DND-41 (cell line): ENCODE results near the gene TBC1D5.

ENCODE experiments used
- EZH2 ChIP-seq: IDR thresholded peaks from 3 replicates; pipeline ENCODE4 v1.6.1; 2012; ENCODE audit warnings: borderline replicate concordance, low read depth, mild to moderate bottlenecking, moderate library complexity, low read length, inconsistent platforms; ENCODE audit not compliant: severe bottlenecking
- TF ChIP-seq, protein P1 (sequence below): IDR thresholded peaks from 2 replicates; pipeline ENCODE4 v1.5.1; 2012; ENCODE audit warnings: borderline replicate concordance, low read length, moderate library complexity, mild to moderate bottlenecking; ENCODE audit not compliant: poor library complexity, severe bottlenecking; ENCODE audit errors: extremely low read depth

DNA sequence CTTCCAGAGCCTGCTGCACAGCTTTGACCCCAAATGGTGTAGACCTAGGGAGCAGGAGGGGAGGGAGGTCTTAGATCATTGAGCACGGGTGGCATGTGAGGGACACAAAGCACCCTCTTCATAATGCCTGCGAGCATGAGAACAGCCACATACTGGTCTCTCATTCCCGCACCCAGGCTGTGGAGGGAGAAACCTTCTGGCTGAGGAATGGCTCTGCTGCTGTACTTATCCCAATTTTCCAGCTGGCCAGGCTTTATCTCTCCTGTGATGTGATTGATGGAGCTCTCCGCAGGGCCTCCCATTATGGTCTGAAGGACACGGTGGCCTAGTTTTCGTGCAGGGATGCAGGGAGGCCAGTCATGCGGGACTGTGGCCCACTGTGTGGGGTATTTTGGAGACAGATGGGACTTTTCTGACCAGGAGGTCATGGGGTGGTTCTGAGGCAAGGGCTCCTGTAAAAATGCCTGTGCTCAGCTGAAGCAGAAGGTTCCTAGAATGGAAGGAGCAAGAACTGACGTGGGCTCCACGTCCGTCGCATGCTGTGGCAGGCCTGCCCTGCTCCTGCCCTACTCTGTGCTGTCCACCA lies 606.2 kb downstream of the TBC1D5 start:
- TF ChIP-seq, protein P1, sequence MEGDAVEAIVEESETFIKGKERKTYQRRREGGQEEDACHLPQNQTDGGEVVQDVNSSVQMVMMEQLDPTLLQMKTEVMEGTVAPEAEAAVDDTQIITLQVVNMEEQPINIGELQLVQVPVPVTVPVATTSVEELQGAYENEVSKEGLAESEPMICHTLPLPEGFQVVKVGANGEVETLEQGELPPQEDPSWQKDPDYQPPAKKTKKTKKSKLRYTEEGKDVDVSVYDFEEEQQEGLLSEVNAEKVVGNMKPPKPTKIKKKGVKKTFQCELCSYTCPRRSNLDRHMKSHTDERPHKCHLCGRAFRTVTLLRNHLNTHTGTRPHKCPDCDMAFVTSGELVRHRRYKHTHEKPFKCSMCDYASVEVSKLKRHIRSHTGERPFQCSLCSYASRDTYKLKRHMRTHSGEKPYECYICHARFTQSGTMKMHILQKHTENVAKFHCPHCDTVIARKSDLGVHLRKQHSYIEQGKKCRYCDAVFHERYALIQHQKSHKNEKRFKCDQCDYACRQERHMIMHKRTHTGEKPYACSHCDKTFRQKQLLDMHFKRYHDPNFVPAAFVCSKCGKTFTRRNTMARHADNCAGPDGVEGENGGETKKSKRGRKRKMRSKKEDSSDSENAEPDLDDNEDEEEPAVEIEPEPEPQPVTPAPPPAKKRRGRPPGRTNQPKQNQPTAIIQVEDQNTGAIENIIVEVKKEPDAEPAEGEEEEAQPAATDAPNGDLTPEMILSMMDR: no peak
- TF ChIP-seq EZH2: no peak
